Tibial artery (tissue), 4 donors: ENCODE data around the gene CDHR3.
A peak's percentile ranks its signal among the peaks of the same experiment; 100 is the strongest.
"Not testable (repeated sequence)": the region's sequence is repeated elsewhere in the genome, so short reads cannot be mapped to it uniquely, and the experiment has no call there.

Source experiments
- DNase-seq, 2 donors: peaks; one replicate each; pipeline ENCODE4 v3.0.0-alpha.2; 2019
- H3K27ac ChIP-seq, 2 donors: fragments of 200-600 bp; sonication (generic) in 1 of 2; 1 replicate in 1 of 2; 2 replicates in 1 of 2; pipeline ENCODE4 v1.5.1; 2018 to 2019; ENCODE audit warnings: mild to moderate bottlenecking in 1 of 2
- H3K27me3 ChIP-seq, 2 donors: fragments of 200-600 bp; sonication (generic) in 1 of 2; one replicate each; pipeline versions ENCODE4 v1.5.1 to v1.6.0; 2016 to 2019
- H3K36me3 ChIP-seq, 3 donors: fragments of 200-600 bp; sonication (generic) in 2 of 3; one replicate each; pipeline ENCODE4 v1.5.1; 2016 to 2019; ENCODE audit warnings: mild to moderate bottlenecking in 2 of 3
- H3K4me1 ChIP-seq, 4 donors: fragments of 200-600 bp; sonication (generic) in 2 of 4; 1 replicate in 3 of 4; 2 replicates in 1 of 4; pipeline ENCODE4 v1.5.1; 2016 to 2019
- H3K4me3 ChIP-seq, 2 donors: fragments of 200-600 bp; sonication (generic) in 1 of 2; 1 replicate in 1 of 2; 2 replicates in 1 of 2; pipeline ENCODE4 v1.5.1; 2018 to 2019; ENCODE audit warnings: mild to moderate bottlenecking in 2 of 2
- H3K9me3 ChIP-seq, 3 donors: fragments of 200-600 bp; sonication (generic) in 1 of 3; one replicate each; pipeline ENCODE4 v1.5.1; 2016 to 2019
- intact Hi-C: fragments of 100-400 bp; cut with DNase I; formaldehyde crosslinking; loops from one replicate; pipeline ENCODE4 v1.15.0; 2023; ENCODE audit warnings: low total_unique reads
- TF ChIP-seq, protein P1 (sequence below), 2 experiments: fragments of 200-600 bp in 1 of 2; fragments of 450-650 bp in 1 of 2; IDR thresholded peaks; one replicate each; pipeline ENCODE4 v1.5.1; 2017 to 2019; ENCODE audit warnings: antibody characterized with exemption in 2 of 2, mild to moderate bottlenecking in 1 of 2, moderate library complexity in 1 of 2

The CDHR3 gene

DNA sequence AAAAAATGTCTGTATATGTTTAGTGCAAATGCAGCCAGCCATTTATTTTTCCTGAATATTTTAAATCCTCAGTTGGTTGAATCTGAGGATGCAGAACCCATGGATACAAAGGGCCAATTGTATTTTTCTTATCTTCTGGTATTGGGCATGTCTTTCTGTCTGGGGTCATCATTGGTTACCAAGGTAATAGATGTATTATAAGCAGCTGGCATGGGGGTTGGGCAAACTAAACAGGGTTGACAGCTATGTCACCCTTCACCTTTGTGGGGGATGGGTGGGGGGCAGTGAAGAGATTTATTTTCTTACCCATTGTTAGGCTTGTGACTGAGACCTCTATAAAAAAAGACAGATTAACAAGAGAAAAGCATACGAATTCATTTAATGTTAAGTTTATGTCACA is 38.8 kb downstream of the CDHR3 start:
- Histone ChIP-seq H3K36me3 (no peaks in the 10 kb centered on the region), H3K4me1 (no peaks in the 10 kb centered on the region), H3K27me3 (peaks cover 0 to 5% of the 10 kb centered on the region in 2 donors), H3K27ac (no peak overlapping the region), H3K4me3 (no peak overlapping the region), H3K9me3 (peaks cover 0 to 3% (median 0%) of the 10 kb centered on the region in 3 donors)
- TF ChIP-seq, protein P1, sequence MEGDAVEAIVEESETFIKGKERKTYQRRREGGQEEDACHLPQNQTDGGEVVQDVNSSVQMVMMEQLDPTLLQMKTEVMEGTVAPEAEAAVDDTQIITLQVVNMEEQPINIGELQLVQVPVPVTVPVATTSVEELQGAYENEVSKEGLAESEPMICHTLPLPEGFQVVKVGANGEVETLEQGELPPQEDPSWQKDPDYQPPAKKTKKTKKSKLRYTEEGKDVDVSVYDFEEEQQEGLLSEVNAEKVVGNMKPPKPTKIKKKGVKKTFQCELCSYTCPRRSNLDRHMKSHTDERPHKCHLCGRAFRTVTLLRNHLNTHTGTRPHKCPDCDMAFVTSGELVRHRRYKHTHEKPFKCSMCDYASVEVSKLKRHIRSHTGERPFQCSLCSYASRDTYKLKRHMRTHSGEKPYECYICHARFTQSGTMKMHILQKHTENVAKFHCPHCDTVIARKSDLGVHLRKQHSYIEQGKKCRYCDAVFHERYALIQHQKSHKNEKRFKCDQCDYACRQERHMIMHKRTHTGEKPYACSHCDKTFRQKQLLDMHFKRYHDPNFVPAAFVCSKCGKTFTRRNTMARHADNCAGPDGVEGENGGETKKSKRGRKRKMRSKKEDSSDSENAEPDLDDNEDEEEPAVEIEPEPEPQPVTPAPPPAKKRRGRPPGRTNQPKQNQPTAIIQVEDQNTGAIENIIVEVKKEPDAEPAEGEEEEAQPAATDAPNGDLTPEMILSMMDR (IDR thresholded peaks at IDR 0.05): no peak
- no peak for DNase-seq
- intact Hi-C loops: no loop called here

GRCh38 chr7:106003525-106004064 is 40.5 kb downstream of the CDHR3 start:
- H3K4me3 ChIP-seq: no peak overlapping the region
- H3K27me3 ChIP-seq: peaks cover 0 to 4% of the 10 kb centered on the region in 2 donors
- no peak for DNase-seq
- H3K4me1 ChIP-seq: no peaks in the 10 kb centered on the region
- H3K36me3 ChIP-seq: no peaks in the 10 kb centered on the region
- intact Hi-C loops: no loop called here
- no peak overlapping the region for H3K27ac ChIP-seq
- TF ChIP-seq, protein P1 (IDR thresholded peaks at IDR 0.05): no peak
- peaks cover 0 to 7% (median 0%) of the 10 kb centered on the region in 3 donors for H3K9me3 ChIP-seq

DNA sequence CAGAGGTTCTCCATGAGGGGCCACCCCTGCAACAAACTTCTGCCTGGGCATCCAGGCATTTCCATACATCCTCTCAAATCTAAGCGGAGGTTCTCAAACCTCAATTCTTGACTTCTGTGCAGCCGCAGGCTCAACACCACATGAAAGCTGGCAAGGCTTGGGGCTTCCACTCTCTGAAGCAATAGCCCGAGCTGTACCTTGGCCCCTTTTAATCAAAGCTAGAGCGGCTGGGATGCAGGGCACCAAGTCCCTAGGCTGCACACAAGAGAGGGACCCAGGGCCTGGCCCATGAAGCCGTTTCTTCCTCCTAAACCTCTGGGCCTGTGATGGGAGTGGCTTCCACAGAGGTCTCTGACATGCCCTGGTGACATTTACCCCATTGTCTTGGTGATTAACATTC is 43.8 kb downstream of the CDHR3 start:
- peak in 1 of 2 donors; percentile 39 for DNase-seq
- H3K27ac ChIP-seq: no peak overlapping the region
- intact Hi-C loops: no loop called here
- TF ChIP-seq, protein P1 (IDR thresholded peaks at IDR 0.05): no peak
- H3K27me3 ChIP-seq: no peaks in the 10 kb centered on the region
- peaks cover 0 to 7% (median 0%) of the 10 kb centered on the region in 3 donors for H3K9me3 ChIP-seq
- no peak overlapping the region for H3K4me3 ChIP-seq
- peaks cover 0 to 19% (median 6%) of the 10 kb centered on the region in 4 donors for H3K4me1 ChIP-seq
- no peaks in the 10 kb centered on the region for H3K36me3 ChIP-seq

- intact Hi-C loops: not testable (repeated sequence)
Measured at GRCh38 chr7:106007796-106008195, 44.7 kb downstream of the CDHR3 start.

GRCh38 chr7:106009503-106010226 is 46.6 kb downstream of the CDHR3 start:
- no peak overlapping the region for H3K4me3 ChIP-seq
- no peaks in the 10 kb centered on the region for H3K36me3 ChIP-seq
- peaks cover 0 to 7% (median 0%) of the 10 kb centered on the region in 3 donors for H3K9me3 ChIP-seq
- H3K27ac ChIP-seq: peak overlapping the region in 1 of 2 donors; percentile 9
- TF ChIP-seq, protein P1 (IDR thresholded peaks at IDR 0.05): peak; percentile 89 to 92
- peaks cover 0 to 19% (median 6%) of the 10 kb centered on the region in 4 donors for H3K4me1 ChIP-seq
- peak; percentile 79 to 86 for DNase-seq
- intact Hi-C loops: no loop called here
- no peaks in the 10 kb centered on the region for H3K27me3 ChIP-seq

More at GRCh38 chr7:106007796-106008195, 44.7 kb downstream of the CDHR3 start:
- H3K36me3 ChIP-seq, H3K4me3 ChIP-seq, H3K27me3 ChIP-seq, H3K9me3 ChIP-seq, DNase-seq, H3K27ac ChIP-seq: not testable (repeated sequence)
- H3K4me1 ChIP-seq: peaks cover 0 to 19% (median 6%) of the 10 kb centered on the region in 4 donors

DNA sequence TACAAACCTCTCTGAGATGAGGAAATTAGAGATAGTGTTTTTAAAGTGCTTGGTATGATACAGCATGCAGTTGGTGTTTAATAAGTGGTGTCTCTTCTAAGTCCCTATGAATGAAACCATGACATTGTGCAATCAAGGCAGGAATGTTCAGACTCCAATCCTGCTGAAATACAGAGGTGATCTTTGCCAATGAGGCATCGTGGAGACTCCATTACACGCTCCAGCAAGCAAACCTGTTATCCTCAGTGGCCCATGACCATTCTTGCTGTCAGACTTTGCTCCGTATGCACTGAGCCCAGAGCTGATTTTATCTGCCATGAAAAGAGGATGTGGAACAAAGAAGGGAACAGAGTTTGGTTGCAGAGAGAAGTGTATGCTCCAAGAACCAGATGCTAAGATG is 47.3 kb downstream of the CDHR3 start:
- no peak for DNase-seq
- H3K27me3 ChIP-seq: no peaks in the 10 kb centered on the region
- H3K4me1 ChIP-seq: peaks cover 0 to 19% (median 6%) of the 10 kb centered on the region in 4 donors
- no peak overlapping the region for H3K4me3 ChIP-seq
- intact Hi-C loops: no loop called here
- no peaks in the 10 kb centered on the region for H3K36me3 ChIP-seq
- peaks cover 0 to 7% (median 0%) of the 10 kb centered on the region in 3 donors for H3K9me3 ChIP-seq
- H3K27ac ChIP-seq: no peak overlapping the region
- TF ChIP-seq, protein P1 (IDR thresholded peaks at IDR 0.05): no peak
